VCaP (cell line): ENCODE measurements around the gene ARIH1.

Experiments used
- H3K27ac ChIP-seq: fragments of 450-650 bp; 2 replicates; pipeline ENCODE4 v1.5.1; 2017
- CTCF ChIP-seq: fragments of 450-650 bp; conservative IDR thresholded peaks from 2 replicates; pipeline ENCODE4 v1.5.1; 2017; ENCODE audit warnings: mild to moderate bottlenecking, moderate library complexity

Gene ARIH1

GRCh38 chr15:72516777-72517176 lies 42.6 kb downstream of the ARIH1 start:
- TF ChIP-seq CTCF, result no peak
- H3K27ac ChIP-seq, result no peak overlapping the region

DNA sequence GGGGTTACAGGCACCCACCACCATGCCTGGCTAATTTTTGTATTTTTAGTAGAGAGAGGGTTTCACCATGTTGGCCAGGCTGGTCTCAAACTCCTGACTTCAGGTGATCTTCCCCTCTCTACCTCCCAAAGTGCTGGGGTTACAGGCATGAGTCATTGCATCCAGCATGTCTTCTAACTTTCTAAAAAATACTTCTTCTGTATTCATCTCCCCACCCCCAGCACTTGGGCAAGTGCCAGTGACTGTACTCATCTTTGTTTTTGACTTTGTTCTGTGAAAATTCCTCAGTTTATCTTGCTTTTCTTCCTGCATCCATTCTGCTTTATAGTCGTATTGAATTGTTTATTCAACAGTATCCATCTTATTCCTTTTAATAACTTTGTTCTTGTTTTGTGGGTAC lies 47.6 kb downstream of the ARIH1 start:
- H3K27ac ChIP-seq, result no peak overlapping the region
- TF ChIP-seq CTCF, result no peak

DNA sequence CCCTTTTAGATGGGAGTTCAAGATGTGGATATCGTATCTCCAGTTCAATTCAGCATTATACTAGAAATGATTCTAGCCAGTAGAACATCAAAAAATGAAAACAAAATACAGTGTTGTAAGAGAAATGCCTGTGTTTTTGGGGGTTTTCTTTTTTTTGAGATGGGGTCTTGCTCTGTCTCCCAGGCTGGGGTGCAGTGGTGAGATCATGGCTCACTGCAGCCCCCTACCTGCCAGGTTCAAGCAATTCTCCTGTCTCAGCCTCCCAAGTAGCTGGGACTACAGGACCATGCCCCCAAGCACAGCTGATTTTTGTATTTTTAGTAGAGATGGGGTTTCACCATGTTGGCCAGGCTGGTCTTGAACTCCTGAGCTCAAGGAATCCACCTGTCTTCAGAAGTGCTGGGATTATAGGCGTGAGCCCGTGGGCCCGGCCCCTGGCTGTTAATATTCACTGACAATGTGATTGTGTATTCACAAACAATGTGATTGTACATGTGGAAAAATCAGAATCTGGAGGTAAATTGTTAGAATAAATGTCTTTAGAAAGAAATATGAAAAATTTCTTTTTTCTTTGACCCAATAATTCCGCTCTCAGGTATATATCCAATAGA lies 59.0 kb downstream of the ARIH1 start:
- no peak overlapping the region for H3K27ac ChIP-seq

GRCh38 chr15:72534523-72534922 lies 60.4 kb downstream of the ARIH1 start:
- TF ChIP-seq CTCF, result no peak
- H3K27ac ChIP-seq, result no peak overlapping the region

More for the DNA sequence above, 59.0 kb downstream of the ARIH1 start:
- peak; percentile 75 for TF ChIP-seq CTCF

DNA sequence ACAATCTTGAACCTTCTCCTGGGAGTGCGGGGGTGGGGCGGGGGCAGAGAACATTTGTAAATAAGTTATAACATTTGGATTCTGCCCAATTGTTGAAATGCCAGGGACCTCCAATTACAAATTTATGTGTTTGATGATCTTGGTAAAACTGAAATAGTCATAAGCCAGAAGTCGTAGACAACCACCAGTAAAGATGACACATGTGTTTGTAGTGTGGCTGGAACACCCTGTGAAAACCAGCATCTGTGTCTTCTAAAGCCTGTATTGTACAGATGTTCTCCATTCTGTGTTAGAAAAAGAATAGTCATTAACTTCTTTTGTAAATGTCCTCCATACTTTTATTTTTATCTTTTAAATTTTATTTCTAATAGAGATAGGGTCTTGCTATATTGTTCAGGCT lies 61.8 kb downstream of the ARIH1 start:
- H3K27ac ChIP-seq, result no peak overlapping the region
- TF ChIP-seq CTCF, result no peak

GRCh38 chr15:72536506-72536905 lies 62.4 kb downstream of the ARIH1 start:
- no peak for TF ChIP-seq CTCF
- H3K27ac ChIP-seq, result no peak overlapping the region

DNA sequence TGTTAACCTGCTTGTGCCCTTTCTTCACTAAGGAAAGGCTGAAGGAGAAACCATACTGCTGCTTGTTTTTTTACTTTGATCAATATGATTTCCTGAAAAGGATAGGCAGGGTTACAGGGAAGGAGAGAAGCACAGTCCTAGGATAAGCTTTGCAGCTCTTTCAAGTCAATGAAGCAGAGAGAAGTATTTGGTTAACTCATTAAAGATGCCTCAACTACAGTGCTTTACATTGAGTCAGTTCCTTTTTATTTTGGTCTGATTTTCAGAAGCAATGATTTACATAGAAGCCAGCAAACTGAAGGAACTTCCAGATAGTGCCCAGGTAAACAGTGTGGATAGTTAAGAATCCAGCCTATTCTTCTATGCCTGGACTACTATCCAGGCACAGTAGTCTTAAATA lies 64.8 kb downstream of the ARIH1 start:
- TF ChIP-seq CTCF, result no peak
- H3K27ac ChIP-seq, result no peak overlapping the region
